SU-DHL-6 (cell line): ENCODE data around the gene PHLDB1.

Source experiments
- CTCF ChIP-seq: fragments of 200-600 bp; sonication (generic); IDR thresholded peaks from one replicate; pipeline ENCODE4 v1.5.1; 2017; ENCODE audit warnings: antibody characterized with exemption, mild to moderate bottlenecking, low read length, moderate library complexity; ENCODE audit not compliant: insufficient read depth, poor library complexity, severe bottlenecking
- EZH2phosphoT487 ChIP-seq: fragments of 200-600 bp; sonication (generic), shearing (Covaris generic); conservative IDR thresholded peaks from 2 replicates; pipeline ENCODE4 v1.6.1; 2018; ENCODE audit warnings: mild to moderate bottlenecking, antibody characterized with exemption, low read length, moderate library complexity, mixed read lengths

GRCh38 chr11:118684187-118684586 is 76.8 kb downstream of the PHLDB1 start:
- no peak for TF ChIP-seq CTCF
- TF ChIP-seq EZH2phosphoT487, result no peak
